HFFc6 (cell line): ENCODE results near the gene MYORG. TPM values are rescaled to one million over a fixed set of nuclear protein-coding genes. Genes with fewer than 3 reads are reported as not detected.

Experiments
- DNase-seq: peaks from one replicate; pipeline ENCODE4 v3.0.0-alpha.2; 2018
- H3K27ac Mint-ChIP-seq: 2 replicates; pipeline ENCODE4 v1.8.0; 2020; ENCODE audit warnings: mild to moderate bottlenecking, mixed read lengths
- H3K27me3 Mint-ChIP-seq: 2 replicates; pipeline ENCODE4 v1.8.0; 2021; ENCODE audit warnings: mild to moderate bottlenecking, moderate library complexity, mixed read lengths; ENCODE audit not compliant: insufficient read depth
- H3K36me3 Mint-ChIP-seq: 2 replicates; pipeline ENCODE4 v1.8.0; 2021; ENCODE audit warnings: low read depth, mixed read lengths
- H3K4me1 Mint-ChIP-seq: 2 replicates; pipeline ENCODE4 v1.8.0; 2020; ENCODE audit warnings: low read depth, mixed read lengths
- H3K4me3 Mint-ChIP-seq: 2 replicates; pipeline ENCODE4 v1.8.0; 2020; ENCODE audit warnings: mild to moderate bottlenecking, moderate library complexity, mixed read lengths
- H3K9me3 Mint-ChIP-seq: 2 replicates; pipeline ENCODE4 v1.8.0; 2020; ENCODE audit warnings: mild to moderate bottlenecking, mixed read lengths
- total RNA-seq, 6 experiments: library from RNA; stranded (reverse); fragmentation: NEBNext Ultra II Directional; extraction: Animal tissue kit (Norgen Biotek cat#: 25700); gene quantifications; 2 replicates in 1 of 6; 3 replicates in 5 of 6; pipeline ENCODE4 v1.2.3, GENCODE V29; 2021
- TF ChIP-seq, protein P1 (sequence below): fragments of 200-600 bp; sonication (generic); IDR thresholded peaks from 2 replicates; pipeline ENCODE4 v1.5.0; 2021; ENCODE audit warnings: antibody characterized with exemption, mild to moderate bottlenecking

MYORG gene
- total RNA-seq, 6 experiments from 2014 or later = 0.96 to 2.2 (median 1.4) TPM

DNA sequence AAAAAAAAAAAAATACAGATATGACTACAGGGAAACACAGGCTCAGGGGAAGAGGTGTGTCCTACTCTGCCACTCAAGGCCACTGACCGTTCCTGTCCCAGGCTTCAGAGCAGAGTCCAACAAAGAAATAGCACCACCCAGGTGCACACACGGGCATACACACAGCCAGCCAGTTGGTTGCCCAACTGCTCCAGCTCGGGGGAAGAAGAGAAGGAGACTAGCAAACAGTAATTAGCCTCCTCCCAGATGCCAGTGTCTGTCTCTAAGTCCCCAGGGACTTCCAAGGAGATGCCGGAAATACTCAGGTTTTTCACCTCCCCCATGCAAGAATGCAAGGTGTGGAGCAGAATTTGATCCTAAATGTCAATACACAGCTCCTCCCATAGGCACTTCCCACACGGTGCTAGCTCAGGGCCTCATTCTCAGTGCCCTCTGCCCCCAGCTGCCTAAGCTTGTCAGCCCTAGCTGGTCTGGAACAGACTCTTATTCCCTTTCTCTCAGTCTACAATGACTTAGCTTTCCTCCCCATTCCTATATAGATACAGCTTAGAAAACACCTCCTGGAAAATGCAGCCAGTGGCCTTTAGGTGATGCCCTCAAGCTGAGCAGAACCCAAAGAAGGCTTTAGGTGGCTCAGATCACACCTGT, 1.7 kb downstream of the MYORG start:
- H3K27me3 Mint-ChIP-seq = peaks cover 18% of the 10 kb centered on the region
- no peaks in the 10 kb centered on the region for H3K36me3 Mint-ChIP-seq

DNA sequence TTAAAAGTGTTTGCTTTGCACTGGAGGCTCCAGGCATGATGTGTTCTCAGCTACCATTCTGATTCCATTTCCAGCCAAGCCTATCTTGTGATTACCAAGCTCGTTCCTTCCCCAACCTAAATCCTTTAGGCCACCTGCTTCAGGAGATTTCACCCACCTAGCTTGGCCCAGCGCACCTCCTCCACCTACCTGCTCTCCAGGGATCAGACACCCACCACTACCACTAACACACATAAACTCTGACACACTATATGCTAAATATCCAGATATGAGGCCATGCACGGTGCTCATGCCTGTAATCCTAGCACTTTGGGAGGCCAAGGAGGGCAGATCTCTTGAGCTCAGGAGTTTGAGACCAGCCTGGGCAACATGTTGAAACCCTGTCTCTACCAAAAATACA, 2.4 kb downstream of the MYORG start:
- DNase-seq = no peak
- Mint-ChIP-seq H3K27ac (no peak overlapping the region), H3K9me3 (peaks cover 5% of the 10 kb centered on the region), H3K4me3 (no peak overlapping the region), H3K27me3 (peaks cover 17% of the 10 kb centered on the region), H3K4me1 (peaks cover 4% of the 10 kb centered on the region), H3K36me3 (no peaks in the 10 kb centered on the region)
- TF ChIP-seq, protein P1, sequence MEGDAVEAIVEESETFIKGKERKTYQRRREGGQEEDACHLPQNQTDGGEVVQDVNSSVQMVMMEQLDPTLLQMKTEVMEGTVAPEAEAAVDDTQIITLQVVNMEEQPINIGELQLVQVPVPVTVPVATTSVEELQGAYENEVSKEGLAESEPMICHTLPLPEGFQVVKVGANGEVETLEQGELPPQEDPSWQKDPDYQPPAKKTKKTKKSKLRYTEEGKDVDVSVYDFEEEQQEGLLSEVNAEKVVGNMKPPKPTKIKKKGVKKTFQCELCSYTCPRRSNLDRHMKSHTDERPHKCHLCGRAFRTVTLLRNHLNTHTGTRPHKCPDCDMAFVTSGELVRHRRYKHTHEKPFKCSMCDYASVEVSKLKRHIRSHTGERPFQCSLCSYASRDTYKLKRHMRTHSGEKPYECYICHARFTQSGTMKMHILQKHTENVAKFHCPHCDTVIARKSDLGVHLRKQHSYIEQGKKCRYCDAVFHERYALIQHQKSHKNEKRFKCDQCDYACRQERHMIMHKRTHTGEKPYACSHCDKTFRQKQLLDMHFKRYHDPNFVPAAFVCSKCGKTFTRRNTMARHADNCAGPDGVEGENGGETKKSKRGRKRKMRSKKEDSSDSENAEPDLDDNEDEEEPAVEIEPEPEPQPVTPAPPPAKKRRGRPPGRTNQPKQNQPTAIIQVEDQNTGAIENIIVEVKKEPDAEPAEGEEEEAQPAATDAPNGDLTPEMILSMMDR = no peak

More for the DNA sequence above, 1.7 kb downstream of the MYORG start:
- no peak for DNase-seq
- Mint-ChIP-seq H3K4me3 (no peak overlapping the region), H3K9me3 (peaks cover 5% of the 10 kb centered on the region), H3K27ac (no peak overlapping the region), H3K4me1 (peaks cover 10% of the 10 kb centered on the region)
- TF ChIP-seq, protein P1 = no peak

DNA sequence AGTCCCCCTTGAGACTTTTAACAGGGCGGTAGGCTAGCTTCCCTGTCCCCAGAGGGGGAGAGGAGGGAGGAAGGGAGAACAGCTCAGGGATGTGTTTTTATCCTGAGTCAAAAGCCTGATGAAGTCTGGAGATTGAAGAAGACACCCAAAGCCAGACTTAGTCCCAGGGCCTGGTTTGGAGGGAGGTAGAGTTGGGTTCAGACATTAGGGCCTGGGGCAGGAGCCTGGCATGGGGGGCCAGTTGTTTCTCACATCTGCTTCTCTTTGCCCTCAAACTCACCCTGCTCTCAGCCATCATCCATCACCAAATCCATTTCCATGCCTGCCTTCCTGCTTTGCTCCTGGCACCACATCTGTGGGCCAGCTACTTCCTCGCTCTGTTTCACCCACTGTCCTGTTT, 2.9 kb downstream of the MYORG start:
- Mint-ChIP-seq H3K36me3 (peaks cover 4% of the 10 kb centered on the region), H3K4me3 (no peak overlapping the region), H3K27ac (no peak overlapping the region), H3K27me3 (peaks cover 15% of the 10 kb centered on the region), H3K4me1 (no peaks in the 10 kb centered on the region), H3K9me3 (peaks cover 10% of the 10 kb centered on the region)
- TF ChIP-seq, protein P1 = no peak
- DNase-seq = no peak

DNA sequence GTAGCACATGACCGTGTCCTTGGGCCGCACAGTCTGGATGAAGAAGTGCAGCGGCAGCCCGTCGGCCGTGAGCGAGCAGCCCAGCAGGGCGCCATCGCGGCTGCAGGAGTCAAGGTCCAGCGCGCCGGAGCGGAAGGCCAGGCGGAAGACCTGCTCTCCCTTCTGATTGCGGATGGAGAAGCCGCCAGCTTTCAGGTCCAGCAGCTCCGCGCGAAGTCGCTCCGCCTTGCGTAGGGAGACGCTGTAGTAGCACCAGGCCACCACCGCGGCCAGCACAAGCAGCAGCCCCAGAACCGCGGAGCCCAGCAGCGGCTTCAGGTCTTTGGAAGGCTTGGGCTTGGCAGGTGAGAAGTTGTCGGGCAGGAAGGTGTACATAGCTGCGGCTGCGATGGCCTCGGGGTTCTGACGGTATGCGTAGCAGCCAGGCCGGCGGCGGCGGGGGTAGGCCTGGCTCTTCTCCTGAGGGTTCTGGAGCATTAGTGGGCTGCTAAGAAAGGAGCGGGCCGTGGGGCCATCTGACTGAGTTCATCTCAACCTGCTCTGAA, 4.2 kb downstream of the MYORG start:
- no peak for DNase-seq
- H3K27ac Mint-ChIP-seq = no peak overlapping the region
- H3K4me3 Mint-ChIP-seq = no peak overlapping the region
- H3K27me3 Mint-ChIP-seq = peaks cover 11% of the 10 kb centered on the region
- H3K36me3 Mint-ChIP-seq = peaks cover 10% of the 10 kb centered on the region
- TF ChIP-seq, protein P1 = no peak
- peaks cover 17% of the 10 kb centered on the region for H3K9me3 Mint-ChIP-seq
- no peaks in the 10 kb centered on the region for H3K4me1 Mint-ChIP-seq

DNA sequence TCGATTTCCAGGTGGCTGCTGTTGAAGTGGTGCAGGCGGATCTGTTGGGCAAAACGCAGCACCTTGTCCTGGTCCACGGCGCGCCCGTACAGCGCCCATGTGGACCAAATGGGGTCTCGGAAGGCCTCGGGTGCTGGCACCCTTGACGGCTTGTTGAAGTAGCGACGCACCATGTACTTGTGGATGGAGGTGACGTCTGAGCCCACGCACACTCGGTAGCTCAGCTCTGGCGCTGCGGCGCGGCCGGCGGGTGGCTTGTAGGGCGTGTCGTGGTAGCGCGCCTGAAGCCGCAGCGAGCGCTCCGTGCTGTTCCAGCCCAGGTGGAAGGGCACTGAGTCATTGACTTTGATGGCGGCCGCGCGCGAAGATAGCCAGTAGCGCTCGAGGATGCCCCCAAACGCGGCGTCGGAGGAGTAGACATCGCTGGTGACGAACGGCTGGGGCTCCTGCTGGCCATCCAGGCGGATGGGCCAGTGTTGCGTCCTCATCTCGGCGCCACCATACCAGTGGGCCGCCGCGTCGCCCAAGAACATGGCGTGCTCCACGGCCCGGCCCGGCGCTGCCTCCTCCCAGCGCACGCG, 4.7 kb downstream of the MYORG start:
- no peaks in the 10 kb centered on the region for H3K4me1 Mint-ChIP-seq
- H3K27me3 Mint-ChIP-seq = peaks cover 11% of the 10 kb centered on the region
- H3K36me3 Mint-ChIP-seq = peaks cover 10% of the 10 kb centered on the region
- no peak overlapping the region for H3K27ac Mint-ChIP-seq
- H3K4me3 Mint-ChIP-seq = no peak overlapping the region
- DNase-seq = no peak
- TF ChIP-seq, protein P1 = no peak
- H3K9me3 Mint-ChIP-seq = peaks cover 17% of the 10 kb centered on the region
